ENCODE results near the gene TNS3.

TNS3 gene

DNA sequence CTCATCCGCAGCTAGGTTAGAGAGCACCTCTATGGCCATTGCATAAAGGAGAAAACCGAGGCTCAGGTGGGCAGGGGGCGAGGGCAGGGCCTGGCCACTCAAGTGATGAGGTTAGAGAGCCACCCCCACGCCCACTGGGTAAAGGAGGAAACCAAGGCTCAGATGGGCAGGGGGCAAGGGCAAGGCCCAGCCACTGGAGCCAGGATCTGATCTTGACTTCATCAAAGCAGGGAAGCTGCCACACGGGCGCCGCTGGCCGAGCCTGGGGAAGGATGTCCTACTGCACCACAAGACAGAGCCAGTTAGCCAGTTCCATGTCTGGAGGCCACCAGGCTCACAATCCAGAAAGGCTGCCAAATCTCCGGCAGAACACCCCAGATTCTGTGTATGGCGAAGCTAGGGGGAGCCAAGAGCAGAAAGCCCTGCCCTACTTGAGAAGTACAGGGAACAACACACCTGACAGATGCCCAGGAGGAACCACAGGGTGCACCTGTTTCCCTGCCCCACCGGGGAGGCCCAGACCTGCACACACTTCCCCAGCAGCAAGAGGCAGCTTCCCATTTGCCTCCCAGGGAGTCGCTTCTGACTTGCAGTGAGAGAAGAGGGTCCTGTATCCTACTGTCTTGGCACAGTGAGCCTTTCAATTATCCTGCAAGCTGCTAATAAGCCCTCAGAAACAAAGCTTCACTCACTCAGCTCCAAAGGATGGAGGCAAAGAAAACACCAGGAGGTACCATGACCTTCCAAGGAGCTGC lies 101.9 kb downstream of the TNS3 start:
- peak overlapping the region; percentile 64 for H3K27ac Mint-ChIP-seq

DNA sequence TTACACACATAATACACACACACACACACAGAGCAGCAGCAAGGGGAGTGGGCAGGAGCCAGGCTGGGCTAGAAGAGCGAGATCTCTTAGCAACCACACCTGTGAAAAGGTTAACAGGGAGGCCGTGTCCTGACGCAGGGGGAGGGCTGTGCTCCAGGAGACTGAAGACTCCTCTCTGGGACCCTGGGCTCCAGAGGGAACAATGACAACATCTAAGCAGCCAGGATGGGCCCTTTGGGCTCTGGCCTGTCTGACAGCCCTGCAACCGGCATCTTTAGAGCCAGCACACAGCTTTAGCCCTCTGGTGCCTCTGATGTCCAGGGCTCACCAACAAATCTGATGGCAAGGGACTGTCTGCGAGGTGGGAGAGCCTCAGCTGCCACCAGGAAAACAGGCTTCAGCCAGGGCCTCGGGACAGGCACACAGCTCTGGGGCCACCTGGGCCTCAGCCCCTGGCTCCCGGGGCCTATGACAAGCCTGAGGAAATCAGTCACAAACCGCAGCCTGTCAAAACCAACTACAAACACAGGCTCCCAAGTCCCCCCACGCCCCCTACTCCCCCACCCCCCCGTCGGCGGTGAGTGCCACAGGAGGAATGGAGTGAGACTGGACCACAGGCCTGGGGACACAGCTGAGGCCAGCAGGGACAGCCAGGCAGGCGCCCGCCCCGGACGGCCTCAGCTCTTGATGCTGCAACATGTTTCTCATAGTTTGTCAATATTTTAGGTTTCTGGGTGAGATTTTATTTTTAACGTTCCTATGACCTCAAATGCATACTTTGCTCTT lies 102.8 kb downstream of the TNS3 start:
- Mint-ChIP-seq H3K4me1 (peaks cover 70% of the 10 kb centered on the region), H3K27me3 (ENCODE audit: low read depth, poor library complexity) (peaks cover 6% of the 10 kb centered on the region), H3K4me3 (no peak overlapping the region), H3K27ac (peak overlapping the region; percentile 64), H3K36me3 (ENCODE audit: low read depth) (peaks cover 11% of the 10 kb centered on the region), H3K9me3 (peaks cover 9% of the 10 kb centered on the region)
- DNase-seq = no peak
- TF ChIP-seq, protein P1, sequence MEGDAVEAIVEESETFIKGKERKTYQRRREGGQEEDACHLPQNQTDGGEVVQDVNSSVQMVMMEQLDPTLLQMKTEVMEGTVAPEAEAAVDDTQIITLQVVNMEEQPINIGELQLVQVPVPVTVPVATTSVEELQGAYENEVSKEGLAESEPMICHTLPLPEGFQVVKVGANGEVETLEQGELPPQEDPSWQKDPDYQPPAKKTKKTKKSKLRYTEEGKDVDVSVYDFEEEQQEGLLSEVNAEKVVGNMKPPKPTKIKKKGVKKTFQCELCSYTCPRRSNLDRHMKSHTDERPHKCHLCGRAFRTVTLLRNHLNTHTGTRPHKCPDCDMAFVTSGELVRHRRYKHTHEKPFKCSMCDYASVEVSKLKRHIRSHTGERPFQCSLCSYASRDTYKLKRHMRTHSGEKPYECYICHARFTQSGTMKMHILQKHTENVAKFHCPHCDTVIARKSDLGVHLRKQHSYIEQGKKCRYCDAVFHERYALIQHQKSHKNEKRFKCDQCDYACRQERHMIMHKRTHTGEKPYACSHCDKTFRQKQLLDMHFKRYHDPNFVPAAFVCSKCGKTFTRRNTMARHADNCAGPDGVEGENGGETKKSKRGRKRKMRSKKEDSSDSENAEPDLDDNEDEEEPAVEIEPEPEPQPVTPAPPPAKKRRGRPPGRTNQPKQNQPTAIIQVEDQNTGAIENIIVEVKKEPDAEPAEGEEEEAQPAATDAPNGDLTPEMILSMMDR (IDR thresholded peaks at IDR 0.05) = no peak

More for the DNA sequence above, 101.9 kb downstream of the TNS3 start:
- H3K4me3 Mint-ChIP-seq = no peak overlapping the region
- TF ChIP-seq, protein P1 (IDR thresholded peaks at IDR 0.05) = no peak
- DNase-seq = no peak
- peaks cover 6% of the 10 kb centered on the region for H3K27me3 Mint-ChIP-seq (ENCODE audit: low read depth, poor library complexity)
- H3K36me3 Mint-ChIP-seq (ENCODE audit: low read depth) = peaks cover 16% of the 10 kb centered on the region
- peaks cover 72% of the 10 kb centered on the region for H3K4me1 Mint-ChIP-seq
- peaks cover 10% of the 10 kb centered on the region for H3K9me3 Mint-ChIP-seq

DNA sequence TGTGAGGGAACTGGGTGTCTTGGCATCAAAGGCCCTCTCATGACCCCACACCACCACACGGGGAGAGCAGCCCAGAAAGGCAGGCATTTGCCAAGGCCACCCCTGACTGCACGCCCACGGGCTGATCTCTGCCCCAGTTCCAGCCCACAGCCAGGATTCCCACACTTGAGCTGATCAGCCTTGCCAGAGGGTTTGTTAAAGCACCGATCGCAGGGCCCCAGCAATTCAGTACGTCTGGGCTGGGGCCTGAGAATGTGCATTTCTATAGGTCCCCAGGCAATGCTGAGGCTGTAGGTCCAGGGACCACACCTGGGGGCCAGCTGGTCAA lies 103.9 kb downstream of the TNS3 start:
- H3K4me3 Mint-ChIP-seq = no peak overlapping the region

GRCh38 chr7:47477191-47478016 lies 104.5 kb downstream of the TNS3 start:
- no peaks in the 10 kb centered on the region for H3K36me3 Mint-ChIP-seq (ENCODE audit: low read depth)
- no peak for DNase-seq
- TF ChIP-seq, protein P1 (IDR thresholded peaks at IDR 0.05) = no peak
- peaks cover 6% of the 10 kb centered on the region for H3K27me3 Mint-ChIP-seq (ENCODE audit: low read depth, poor library complexity)
- peaks cover 63% of the 10 kb centered on the region for H3K4me1 Mint-ChIP-seq
- H3K9me3 Mint-ChIP-seq = no peaks in the 10 kb centered on the region
- H3K4me3 Mint-ChIP-seq = no peak overlapping the region
- H3K27ac Mint-ChIP-seq = no peak overlapping the region

More for the DNA sequence above, 103.9 kb downstream of the TNS3 start:
- TF ChIP-seq, protein P1 (IDR thresholded peaks at IDR 0.05) = no peak
- peaks cover 6% of the 10 kb centered on the region for H3K36me3 Mint-ChIP-seq (ENCODE audit: low read depth)
- H3K4me1 Mint-ChIP-seq = peaks cover 68% of the 10 kb centered on the region
- no peak for DNase-seq
- H3K27me3 Mint-ChIP-seq (ENCODE audit: low read depth, poor library complexity) = peaks cover 6% of the 10 kb centered on the region
- H3K9me3 Mint-ChIP-seq = peaks cover 5% of the 10 kb centered on the region
- H3K27ac Mint-ChIP-seq = no peak overlapping the region

GRCh38 chr7:47475880-47476227 lies 106.1 kb downstream of the TNS3 start:
- Mint-ChIP-seq H3K27me3 (ENCODE audit: low read depth, poor library complexity) (peaks cover 4% of the 10 kb centered on the region), H3K4me3 (no peak overlapping the region), H3K27ac (no peak overlapping the region), H3K9me3 (no peaks in the 10 kb centered on the region), H3K36me3 (ENCODE audit: low read depth) (no peaks in the 10 kb centered on the region), H3K4me1 (peaks cover 62% of the 10 kb centered on the region)
- DNase-seq = no peak
- TF ChIP-seq, protein P1 (IDR thresholded peaks at IDR 0.05) = no peak

Data from nephron progenitor cell (in vitro differentiated cells).